GM20431 (cell line): Measurements from ENCODE around the gene NXPH3.

ENCODE experiments used
- in situ Hi-C: fragments of 300-500 bp; cut with MseI, MboI; formaldehyde crosslinking; loops from one replicate; pipeline ENCODE4 v1.15.0; 2020; ENCODE audit warnings: low sequenced_read_pairs; ENCODE audit not compliant: unreplicated experiment

The NXPH3 gene

GRCh38 chr17:49587366-49588073 lies 11.8 kb downstream of the NXPH3 start:
- in situ Hi-C loops, result no loop called here

DNA sequence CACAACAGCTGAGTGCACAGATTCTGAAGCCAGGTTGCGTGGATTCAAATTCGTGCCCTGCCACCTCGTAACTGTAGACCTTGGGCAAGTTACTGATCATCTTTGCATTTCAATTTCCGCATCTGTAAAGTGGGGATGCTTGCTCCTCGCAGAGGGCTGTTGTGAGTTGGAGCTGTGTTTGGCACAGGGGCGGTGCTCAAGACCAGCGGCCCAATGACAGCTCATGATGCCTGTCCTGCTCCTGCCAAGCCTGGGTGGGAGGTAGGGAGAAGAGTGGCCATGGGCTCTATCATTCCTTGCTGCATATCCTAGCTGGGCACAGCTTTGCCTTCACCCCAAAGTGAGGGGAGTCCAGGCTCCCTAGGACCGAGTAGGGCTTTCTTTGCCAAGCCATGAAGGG lies 12.6 kb downstream of the NXPH3 start:
- in situ Hi-C loops, result no loop called here

- in situ Hi-C loops, result no loop called here
Measured at GRCh38 chr17:49588726-49589576, 13.3 kb downstream of the NXPH3 start.

GRCh38 chr17:49589577-49589927 lies 13.9 kb downstream of the NXPH3 start:
- in situ Hi-C loops, result no loop called here

DNA sequence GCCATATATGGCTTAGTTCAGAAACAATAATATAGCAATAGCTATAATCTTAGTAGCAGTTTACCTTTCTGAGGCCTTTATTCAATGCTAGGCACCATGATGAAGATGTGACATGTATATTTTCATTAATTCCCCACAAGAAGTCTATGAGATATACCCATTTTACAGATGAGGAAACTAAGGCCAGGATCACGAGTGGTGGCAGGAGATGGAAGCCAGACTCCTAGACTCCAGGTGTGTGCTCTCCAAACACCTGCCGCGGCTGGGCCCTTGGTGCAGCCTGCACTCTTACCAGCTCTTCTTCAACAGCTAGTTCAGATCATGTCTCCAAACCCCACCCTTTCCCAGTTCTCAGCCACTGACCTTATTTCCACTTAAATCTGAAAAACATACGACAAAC lies 15.2 kb downstream of the NXPH3 start:
- in situ Hi-C loops, result no loop called here

DNA sequence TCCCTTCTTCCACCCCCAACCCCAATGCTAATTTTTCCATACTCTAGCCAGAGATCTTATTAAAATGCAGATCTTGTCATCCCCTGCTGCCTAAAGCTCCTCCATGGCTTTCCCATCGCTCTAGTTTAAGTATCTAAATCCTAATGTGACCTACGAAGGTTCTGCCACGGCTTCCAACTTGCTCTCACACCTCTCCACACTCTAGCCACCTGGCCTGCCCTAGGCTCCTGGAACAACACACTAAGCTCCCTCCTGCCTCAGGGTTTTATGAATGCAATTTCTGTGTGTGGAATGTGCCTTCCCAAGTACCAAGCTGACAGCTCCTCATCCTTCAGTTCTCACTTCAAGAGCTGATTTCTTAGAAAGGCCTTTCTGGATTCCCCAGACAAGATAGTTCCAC lies 16.6 kb downstream of the NXPH3 start:
- in situ Hi-C loops, result no loop called here

- in situ Hi-C loops, result no loop called here
Measured at GRCh38 chr17:49595328-49595727, 19.7 kb downstream of the NXPH3 start.

DNA sequence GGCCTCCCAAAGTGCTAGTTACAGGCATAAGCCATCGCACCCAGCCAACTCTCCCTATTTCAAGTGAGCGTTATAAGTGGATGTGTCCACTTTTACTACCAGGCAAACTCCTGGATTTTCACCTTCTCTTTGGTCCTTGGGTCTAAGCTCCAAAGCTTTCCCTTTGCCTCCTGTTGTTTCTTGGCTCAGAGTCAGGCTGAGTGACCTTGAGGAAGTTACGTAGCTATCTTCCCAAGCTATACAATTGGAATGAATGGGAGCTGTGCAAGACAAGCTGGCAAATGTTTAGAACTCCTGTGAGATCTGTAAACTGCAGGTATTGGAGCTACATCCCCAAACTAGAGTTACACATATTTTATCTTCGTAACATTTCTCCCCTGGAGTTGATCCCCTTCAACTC lies 20.3 kb downstream of the NXPH3 start:
- in situ Hi-C loops, result no loop called here

GRCh38 chr17:49596613-49597244 lies 21.1 kb downstream of the NXPH3 start:
- in situ Hi-C loops, result no loop called here

DNA sequence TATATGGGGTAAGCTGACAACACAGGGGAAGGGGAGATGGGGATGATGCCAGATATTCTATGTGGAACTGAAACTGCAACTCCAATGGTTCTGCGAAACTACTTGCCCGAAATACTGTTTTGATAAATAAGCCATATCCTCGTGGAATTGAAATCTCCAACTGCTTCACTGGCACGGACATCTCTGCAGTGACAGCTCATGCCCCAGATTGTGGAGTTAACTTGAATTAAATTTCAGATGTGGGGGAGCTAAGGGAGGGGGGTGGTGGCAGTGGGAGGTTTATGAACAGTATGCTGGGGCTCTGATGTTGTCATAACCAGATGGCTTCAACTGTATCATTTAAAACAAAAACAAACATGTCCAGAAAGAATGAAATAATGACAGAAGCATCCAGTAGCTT lies 21.8 kb downstream of the NXPH3 start:
- in situ Hi-C loops, result no loop called here

DNA sequence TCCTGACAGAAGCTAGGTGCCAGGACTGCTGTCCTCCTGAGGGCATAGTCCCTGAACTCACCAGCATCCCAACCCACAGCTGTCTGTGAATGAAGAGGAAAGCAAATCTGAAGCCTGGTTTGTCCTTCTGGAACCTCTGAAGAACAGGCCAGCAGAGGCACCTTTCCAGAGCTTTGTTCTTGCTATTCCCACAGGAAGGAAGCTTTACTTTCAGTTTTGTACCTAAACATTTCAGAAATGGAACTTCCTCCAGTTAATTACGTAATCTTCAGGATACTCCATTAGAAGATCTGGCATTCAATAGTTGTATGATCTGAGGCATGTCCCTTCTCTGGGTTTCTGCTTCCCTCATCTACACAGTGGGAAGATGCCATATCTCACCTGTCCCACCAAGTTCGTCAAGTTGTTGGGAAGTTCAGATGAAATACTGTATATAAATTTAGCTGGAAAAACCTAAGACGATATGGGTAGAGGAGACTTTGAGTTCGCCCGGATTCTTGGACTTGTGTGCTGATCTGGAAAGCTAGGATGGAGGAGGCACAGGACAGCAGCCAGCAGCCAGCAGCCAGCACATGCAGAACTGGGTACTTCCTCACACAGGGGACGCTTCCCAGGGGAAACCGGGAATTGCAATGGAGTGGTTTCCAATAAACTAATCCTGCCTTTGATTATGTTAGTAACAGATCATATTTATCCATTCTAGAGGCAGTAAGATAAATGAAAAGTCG lies 22.4 kb downstream of the NXPH3 start:
- in situ Hi-C loops, result no loop called here

GRCh38 chr17:49598918-49599317 lies 23.2 kb downstream of the NXPH3 start:
- in situ Hi-C loops, result no loop called here

DNA sequence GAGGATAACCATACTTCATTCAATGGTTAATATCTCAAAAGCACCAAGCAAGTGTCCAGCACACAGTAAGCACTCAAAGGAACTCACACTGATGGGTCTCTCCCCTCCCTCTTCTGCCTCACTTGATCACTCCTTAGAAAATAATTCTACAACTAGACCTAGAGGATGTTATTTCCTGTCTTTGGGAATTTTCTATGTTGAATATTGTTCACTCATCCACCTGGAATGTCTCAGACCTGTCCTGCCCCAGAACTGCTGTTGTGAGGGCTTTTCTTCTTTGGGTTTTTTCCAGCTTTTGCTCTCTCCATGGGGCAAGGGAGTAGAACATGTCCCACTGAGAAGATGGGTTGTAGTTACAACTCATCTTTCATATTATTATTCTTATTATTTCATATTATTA lies 25.3 kb downstream of the NXPH3 start:
- in situ Hi-C loops, result no loop called here

GRCh38 chr17:49602783-49603182 lies 27.1 kb downstream of the NXPH3 start:
- in situ Hi-C loops, result no loop called here

GRCh38 chr17:49603238-49603637 lies 27.6 kb downstream of the NXPH3 start:
- in situ Hi-C loops, result no loop called here

DNA sequence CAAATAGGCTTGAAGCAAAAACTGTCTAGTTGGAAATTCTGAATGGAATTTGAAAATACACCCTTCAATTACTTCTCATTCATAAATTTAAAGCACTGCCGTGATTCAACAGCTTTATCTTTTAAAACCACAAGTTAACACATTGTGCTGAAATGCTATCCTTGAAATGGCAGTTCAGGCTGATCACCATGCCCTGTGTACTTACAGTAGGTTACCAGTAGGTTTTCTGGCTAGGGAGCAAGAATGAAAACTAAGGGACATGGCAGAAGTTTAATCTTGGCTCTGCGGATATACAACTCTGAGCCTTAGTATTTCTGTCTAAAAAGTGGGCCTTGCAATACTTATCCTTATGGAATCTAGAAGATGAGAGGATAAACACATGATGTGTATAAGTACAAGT lies 28.0 kb downstream of the NXPH3 start:
- in situ Hi-C loops, result no loop called here

GRCh38 chr17:49604314-49604869 lies 28.7 kb downstream of the NXPH3 start:
- in situ Hi-C loops, result no loop called here

GRCh38 chr17:49610883-49611584 lies 35.4 kb downstream of the NXPH3 start:
- in situ Hi-C loops, result no loop called here

DNA sequence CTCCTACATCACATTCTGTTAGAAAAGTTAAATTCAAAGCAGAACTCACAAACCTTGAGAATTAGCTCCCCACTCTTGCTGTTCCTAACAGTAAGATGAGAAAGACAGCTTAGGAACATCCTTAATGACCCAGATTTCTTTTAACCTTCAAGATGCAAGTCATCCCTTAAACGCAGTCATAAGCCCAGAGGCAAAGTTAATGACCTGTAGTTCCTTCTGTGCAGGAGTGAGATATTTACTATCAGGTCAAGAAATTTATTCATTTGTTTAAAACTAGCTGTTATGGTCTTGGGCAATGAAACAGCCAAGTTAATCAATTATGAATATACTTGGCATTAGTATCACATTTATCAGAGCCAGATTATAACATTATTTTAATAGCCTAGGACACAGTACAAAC lies 37.1 kb downstream of the NXPH3 start:
- in situ Hi-C loops, result no loop called here
